Liver (tissue), 9 donors: ENCODE results near the gene UGT2B15. TPM values are rescaled to one million over a fixed set of nuclear protein-coding genes. Genes with fewer than 3 reads are reported as not detected.

Source experiments
- DNase-seq: peaks from one replicate; pipeline ENCODE4 v3.0.0-alpha.2; 2017; ENCODE audit warnings: low spot score
- H3K27ac ChIP-seq, 2 donors: one replicate each; pipeline ENCODE4 v1.7.0; 2013; ENCODE audit warnings: inconsistent platforms in 2 of 2, low read length in 2 of 2, control low read depth in 1 of 2, low read depth in 1 of 2, mild to moderate bottlenecking in 1 of 2
- H3K27me3 ChIP-seq, 4 donors: one replicate each; pipeline versions ENCODE4 v1.6.1 to v1.7.0; 2013; ENCODE audit warnings: low read length in 3 of 4, inconsistent platforms in 1 of 4, mild to moderate bottlenecking in 1 of 4, moderate library complexity in 1 of 4; ENCODE audit not compliant: control insufficient read depth in 4 of 4, insufficient read depth in 4 of 4
- H3K36me3 ChIP-seq, 4 donors: one replicate each; pipeline versions ENCODE4 v1.6.1 to v1.7.0; 2013; ENCODE audit warnings: low read length in 3 of 4, mild to moderate bottlenecking in 3 of 4, low read depth in 1 of 4, moderate library complexity in 1 of 4; ENCODE audit not compliant: control insufficient read depth in 4 of 4, insufficient read depth in 3 of 4
- H3K4me1 ChIP-seq, 4 donors: one replicate each; pipeline versions ENCODE4 v1.6.1 to v1.7.0; 2013; ENCODE audit warnings: low read length in 3 of 4, mild to moderate bottlenecking in 3 of 4, moderate library complexity in 1 of 4; ENCODE audit not compliant: control insufficient read depth in 4 of 4, insufficient read depth in 4 of 4
- H3K4me3 ChIP-seq, 3 donors: one replicate each; pipeline versions ENCODE4 v1.6.1 to v1.7.0; 2013; ENCODE audit warnings: low read length in 3 of 3, control low read depth in 1 of 3, low read depth in 1 of 3, mild to moderate bottlenecking in 1 of 3
- H3K9ac ChIP-seq, 2 donors: one replicate each; pipeline ENCODE4 v1.7.0; 2013; ENCODE audit warnings: low read length in 2 of 2, mild to moderate bottlenecking in 2 of 2, moderate library complexity in 2 of 2, control low read depth in 1 of 2, low read depth in 1 of 2
- H3K9me3 ChIP-seq, 4 donors: one replicate each; pipeline versions ENCODE4 v1.6.1 to v1.7.0; 2013; ENCODE audit warnings: low read length in 3 of 4; ENCODE audit not compliant: control insufficient read depth in 4 of 4
- CTCF ChIP-seq: fragments of 150-350 bp; IDR thresholded peaks from 2 replicates; pipeline ENCODE4 v1.5.1; 2017; ENCODE audit warnings: improper control_type of control experiment, low read depth, low read length; ENCODE audit not compliant: missing input control
- EGR1 ChIP-seq, 2 donors: IDR thresholded peaks; 2 replicates each; pipeline ENCODE4 v1.6.1; 2016 to 2018; ENCODE audit warnings: antibody characterized with exemption in 2 of 2, low read depth in 2 of 2
- FOXA1 ChIP-seq: IDR thresholded peaks from 2 replicates; pipeline ENCODE4 v1.6.1; 2016; ENCODE audit warnings: antibody characterized with exemption
- FOXA2 ChIP-seq: IDR thresholded peaks from 2 replicates; pipeline ENCODE4 v1.6.1; 2016; ENCODE audit warnings: antibody characterized with exemption
- GABPA ChIP-seq, 2 donors: IDR thresholded peaks in 1 of 2; conservative IDR thresholded peaks in 1 of 2; 2 replicates each; pipeline ENCODE4 v1.6.1; 2016; ENCODE audit warnings: antibody characterized with exemption in 2 of 2, mild to moderate bottlenecking in 1 of 2, moderate library complexity in 1 of 2
- HNF4A ChIP-seq, 2 donors: conservative IDR thresholded peaks; 2 replicates each; pipeline ENCODE4 v1.6.1; 2016; ENCODE audit warnings: antibody characterized with exemption in 2 of 2, mild to moderate bottlenecking in 2 of 2
- JUND ChIP-seq, 2 donors: IDR thresholded peaks; 2 replicates each; pipeline ENCODE4 v1.6.1; 2016; ENCODE audit warnings: antibody characterized with exemption in 2 of 2
- MAX ChIP-seq: IDR thresholded peaks from 2 replicates; pipeline ENCODE4 v1.6.1; 2016; ENCODE audit warnings: antibody characterized with exemption
- NR2F2 ChIP-seq: IDR thresholded peaks from 2 replicates; pipeline ENCODE4 v1.6.1; 2016; ENCODE audit warnings: antibody characterized with exemption
- RAD21 ChIP-seq, 2 donors: IDR thresholded peaks; 2 replicates each; pipeline ENCODE4 v1.6.1; 2016; ENCODE audit warnings: antibody characterized with exemption in 2 of 2, mild to moderate bottlenecking in 2 of 2
- RXRA ChIP-seq, 2 donors: IDR thresholded peaks; 2 replicates each; pipeline ENCODE4 v1.6.1; 2017 to 2018; ENCODE audit warnings: antibody characterized with exemption in 2 of 2, mild to moderate bottlenecking in 1 of 2
- SP1 ChIP-seq: IDR thresholded peaks from 2 replicates; pipeline ENCODE4 v1.6.1; 2018; ENCODE audit warnings: antibody characterized with exemption, mild to moderate bottlenecking
- TAF1 ChIP-seq: conservative IDR thresholded peaks from 2 replicates; pipeline ENCODE4 v1.6.1; 2016; ENCODE audit warnings: antibody characterized with exemption, mild to moderate bottlenecking
- YY1 ChIP-seq: IDR thresholded peaks from 2 replicates; pipeline ENCODE4 v1.6.1; 2016; ENCODE audit warnings: antibody characterized with exemption, mild to moderate bottlenecking
- WGBS: extraction: QIAGEN DNeasy Blood & Tissue Kit; methylation state at CpG from one replicate; pipeline ENCODE4 v1.1.7; 2013; 5-methylcytosine and 5-hydroxymethylcytosine counted together
- polyA plus RNA-seq, 2 donors: library from polyadenylated mRNA; stranded (reverse) in 1 of 2; unstranded in 1 of 2; fragments of 200-250 nt in 1 of 2; fragments of >200 nt in 1 of 2; fragmentation: Nextera tagmentation in 1 of 2; extraction: Ambion mirVana in 1 of 2; gene quantifications; one replicate each; pipeline versions ENCODE4 v1.2.1 to v1.2.3, GENCODE V29; 2013 to 2015
- total RNA-seq, 2 donors: library from RNA; depleted of rRNA; stranded (reverse); fragments of >200 nt; gene quantifications; one replicate each; pipeline ENCODE4 v1.2.3, GENCODE V29; 2014
- TF ChIP-seq, protein P1 (sequence below): IDR thresholded peaks from 2 replicates; pipeline ENCODE4 v1.6.1; 2016; ENCODE audit warnings: antibody characterized with exemption
- TF ChIP-seq, protein P2 (sequence below): IDR thresholded peaks from 2 replicates; pipeline ENCODE4 v1.6.1; 2016; ENCODE audit warnings: antibody characterized with exemption
- donor health status: healthy.
- donor health status: healthy.
- donor health status: healthy.
- donor health status: healthy.
- donor health status: healthy.

Gene UGT2B15
- total and polyA plus RNA-seq, 4 donors: 8.2 to 80.8 (median 73.9) TPM

DNA sequence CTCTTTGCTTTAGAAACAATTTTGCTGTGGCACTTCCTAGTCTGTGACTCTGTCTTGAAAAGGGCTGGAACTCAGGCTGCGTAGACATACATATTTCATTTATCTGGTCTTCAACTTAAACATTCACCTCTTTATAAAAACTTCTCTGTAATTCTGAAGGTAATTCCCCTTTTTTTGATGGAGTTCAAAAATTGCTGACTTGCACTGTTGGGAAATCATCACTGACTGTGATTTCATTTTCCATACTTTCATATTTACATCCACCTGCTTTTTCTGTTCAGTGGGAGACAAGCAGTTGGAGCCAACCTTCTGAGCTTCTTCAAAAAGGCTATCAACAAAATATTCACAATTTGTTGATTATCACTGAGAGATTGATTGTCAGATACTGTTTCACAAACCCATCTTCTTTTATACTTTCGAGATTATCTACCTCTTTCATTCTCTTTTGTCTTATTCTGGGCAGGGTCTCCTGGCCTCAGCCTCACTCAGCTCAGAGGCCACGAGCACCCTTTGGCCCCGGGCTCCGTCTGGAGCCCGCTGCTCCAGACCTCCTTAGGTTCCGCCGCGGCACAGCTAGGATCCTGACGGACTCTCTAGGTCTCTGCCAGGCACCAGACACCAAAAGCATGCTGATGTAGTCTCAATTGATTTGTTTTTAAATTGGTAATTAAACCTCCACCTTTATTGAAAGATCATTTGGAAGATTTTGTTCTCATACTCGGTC is 54.6 kb downstream of the UGT2B15 start:
- WGBS: 94% methylated on average over 11 of the region's 11 CpGs
- TF ChIP-seq RXRA (IDR thresholded peaks at IDR 0.05) (no peak), JUND (IDR thresholded peaks at IDR 0.05) (no peak), FOXA1 (no peak), CTCF (no peak), HNF4A (conservative IDR thresholded peaks at IDR 0.05) (no peak), GABPA (IDR thresholded peaks at IDR 0.05 in 1 of 2, conservative IDR thresholded peaks at IDR 0.05 in 1 of 2) (no peak), YY1 (no peak), TAF1 (no peak), MAX (no peak), EGR1 (IDR thresholded peaks at IDR 0.05; ENCODE audit: low read depth in 2 of 2) (no peak), RAD21 (IDR thresholded peaks at IDR 0.05) (no peak), FOXA2 (no peak), SP1 (no peak)
- TF ChIP-seq, protein P1, sequence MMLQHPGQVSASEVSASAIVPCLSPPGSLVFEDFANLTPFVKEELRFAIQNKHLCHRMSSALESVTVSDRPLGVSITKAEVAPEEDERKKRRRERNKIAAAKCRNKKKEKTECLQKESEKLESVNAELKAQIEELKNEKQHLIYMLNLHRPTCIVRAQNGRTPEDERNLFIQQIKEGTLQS: no peak
- TF ChIP-seq, protein P2, sequence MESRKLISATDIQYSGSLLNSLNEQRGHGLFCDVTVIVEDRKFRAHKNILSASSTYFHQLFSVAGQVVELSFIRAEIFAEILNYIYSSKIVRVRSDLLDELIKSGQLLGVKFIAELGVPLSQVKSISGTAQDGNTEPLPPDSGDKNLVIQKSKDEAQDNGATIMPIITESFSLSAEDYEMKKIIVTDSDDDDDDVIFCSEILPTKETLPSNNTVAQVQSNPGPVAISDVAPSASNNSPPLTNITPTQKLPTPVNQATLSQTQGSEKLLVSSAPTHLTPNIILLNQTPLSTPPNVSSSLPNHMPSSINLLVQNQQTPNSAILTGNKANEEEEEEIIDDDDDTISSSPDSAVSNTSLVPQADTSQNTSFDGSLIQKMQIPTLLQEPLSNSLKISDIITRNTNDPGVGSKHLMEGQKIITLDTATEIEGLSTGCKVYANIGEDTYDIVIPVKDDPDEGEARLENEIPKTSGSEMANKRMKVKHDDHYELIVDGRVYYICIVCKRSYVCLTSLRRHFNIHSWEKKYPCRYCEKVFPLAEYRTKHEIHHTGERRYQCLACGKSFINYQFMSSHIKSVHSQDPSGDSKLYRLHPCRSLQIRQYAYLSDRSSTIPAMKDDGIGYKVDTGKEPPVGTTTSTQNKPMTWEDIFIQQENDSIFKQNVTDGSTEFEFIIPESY: no peak
- H3K27me3 ChIP-seq: no peaks in the 10 kb centered on the region
- no peak overlapping the region for H3K9ac ChIP-seq
- DNase-seq: no peak
- no peak overlapping the region for H3K27ac ChIP-seq
- H3K9me3 ChIP-seq: no peaks in the 10 kb centered on the region
- H3K4me1 ChIP-seq: peaks cover 0 to 1% (median 0%) of the 10 kb centered on the region in 4 donors
- no peak overlapping the region for H3K4me3 ChIP-seq
- no peaks in the 10 kb centered on the region for H3K36me3 ChIP-seq

GRCh38 chr4:68613752-68614151 is 56.7 kb downstream of the UGT2B15 start:
- no peak for TF ChIP-seq NR2F2
- TF ChIP-seq CTCF: no peak
- TF ChIP-seq HNF4A (conservative IDR thresholded peaks at IDR 0.05): no peak
- no peak overlapping the region for H3K27ac ChIP-seq
- WGBS: 14% methylated on average over 1 of the region's 1 CpG
- no peak overlapping the region for H3K4me3 ChIP-seq
- no peaks in the 10 kb centered on the region for H3K9me3 ChIP-seq
- DNase-seq: no peak
- H3K9ac ChIP-seq: no peak overlapping the region
- H3K4me1 ChIP-seq: peaks cover 0 to 1% (median 0%) of the 10 kb centered on the region in 4 donors
- H3K36me3 ChIP-seq: no peaks in the 10 kb centered on the region
- H3K27me3 ChIP-seq: no peaks in the 10 kb centered on the region
